ENCODE results near the gene KLF11.
"Not testable (repeated sequence)": the region's sequence is repeated elsewhere in the genome, so short reads cannot be mapped to it uniquely, and the experiment has no call there.

The KLF11 gene

GRCh38 chr2:10009811-10010781 is 33.3 kb upstream of the KLF11 start:
- no peak for DNase-seq

DNA sequence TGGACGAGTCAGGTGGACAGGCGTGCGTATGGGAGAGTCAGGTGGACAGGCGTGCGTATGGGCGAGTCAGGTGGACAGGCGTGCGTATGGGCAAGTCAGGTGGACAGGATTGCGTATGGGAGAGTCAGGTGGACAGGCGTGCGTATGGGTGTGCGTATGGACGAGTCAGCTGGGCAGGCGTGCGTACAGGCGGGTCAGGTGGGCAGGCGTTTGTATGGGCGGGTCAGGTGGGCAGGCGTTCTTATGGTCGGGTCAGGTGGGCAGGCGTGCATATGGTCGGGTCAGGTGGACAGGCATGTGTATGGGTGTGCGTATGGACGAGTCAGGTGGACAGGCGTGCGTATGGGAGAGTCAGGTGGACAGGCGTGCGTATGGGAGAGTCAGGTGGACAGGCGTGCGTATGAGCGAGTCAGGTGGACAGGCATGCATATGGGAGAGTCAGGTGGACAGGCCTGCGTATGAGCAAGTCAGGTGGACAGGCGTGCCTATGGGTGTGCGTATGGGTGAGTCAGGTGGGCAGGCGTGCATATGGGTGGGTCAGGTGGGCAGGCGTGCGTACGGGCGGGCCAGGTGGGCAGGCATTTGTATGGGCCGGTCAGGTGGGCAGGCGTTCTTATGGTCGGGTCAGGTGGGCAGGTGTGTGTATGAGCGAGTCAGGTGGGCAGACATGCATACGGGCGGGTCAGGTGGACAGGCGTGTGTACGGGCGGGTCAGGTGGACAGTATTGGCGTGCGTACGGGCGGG is 32.3 kb upstream of the KLF11 start:
- DNase-seq = not testable (repeated sequence)

GRCh38 chr2:10011606-10012325 is 31.6 kb upstream of the KLF11 start:
- not testable (repeated sequence) for DNase-seq

- not testable (repeated sequence) for DNase-seq
These were observed 30.9 kb upstream of the KLF11 start for GRCh38 chr2:10012366-10012962.

- no peak for DNase-seq
These were observed 30.3 kb upstream of the KLF11 start for GRCh38 chr2:10012963-10013461.

- DNase-seq = not testable (repeated sequence)
These were observed 29.5 kb upstream of the KLF11 start for GRCh38 chr2:10013651-10014417.

DNA sequence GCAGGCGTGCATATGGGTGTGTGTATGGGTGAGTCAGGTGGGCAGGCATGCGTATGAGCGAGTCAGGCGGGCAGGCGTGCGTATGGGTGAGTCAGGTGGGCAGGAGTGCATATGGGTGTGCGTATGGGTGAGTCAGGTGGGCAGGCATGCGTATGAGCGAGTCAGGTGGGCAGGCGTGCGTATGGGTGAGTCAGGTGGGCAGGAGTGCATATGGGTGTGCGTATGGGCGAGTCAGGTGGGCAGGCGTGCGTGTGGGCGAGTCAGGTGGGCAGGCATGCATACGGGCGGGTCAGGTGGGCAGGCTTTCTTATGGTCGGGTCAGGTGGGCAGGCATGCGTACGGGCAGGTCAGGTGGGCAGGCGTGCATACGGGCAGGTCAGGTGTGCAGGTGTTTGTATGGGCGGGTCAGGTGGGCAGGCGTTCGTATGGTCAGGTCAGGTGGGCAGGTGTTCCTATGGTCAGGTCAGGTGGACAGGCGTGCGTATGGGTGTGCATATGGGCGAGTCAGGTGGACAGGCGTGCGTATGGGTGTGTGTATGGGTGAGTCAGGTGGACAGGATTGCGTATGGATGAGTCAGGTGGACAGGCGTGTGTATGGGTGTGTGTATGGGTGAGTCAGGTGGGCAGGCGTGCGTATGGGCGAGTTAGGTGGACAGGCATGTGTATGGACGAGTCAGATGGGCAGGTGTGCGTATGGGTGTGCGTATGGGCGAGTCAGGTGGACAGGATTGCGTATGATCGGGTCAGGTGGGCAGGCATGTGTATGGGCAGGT is 28.7 kb upstream of the KLF11 start:
- no peak for DNase-seq

GRCh38 chr2:10015376-10015989 is 27.9 kb upstream of the KLF11 start:
- DNase-seq = not testable (repeated sequence)

DNA sequence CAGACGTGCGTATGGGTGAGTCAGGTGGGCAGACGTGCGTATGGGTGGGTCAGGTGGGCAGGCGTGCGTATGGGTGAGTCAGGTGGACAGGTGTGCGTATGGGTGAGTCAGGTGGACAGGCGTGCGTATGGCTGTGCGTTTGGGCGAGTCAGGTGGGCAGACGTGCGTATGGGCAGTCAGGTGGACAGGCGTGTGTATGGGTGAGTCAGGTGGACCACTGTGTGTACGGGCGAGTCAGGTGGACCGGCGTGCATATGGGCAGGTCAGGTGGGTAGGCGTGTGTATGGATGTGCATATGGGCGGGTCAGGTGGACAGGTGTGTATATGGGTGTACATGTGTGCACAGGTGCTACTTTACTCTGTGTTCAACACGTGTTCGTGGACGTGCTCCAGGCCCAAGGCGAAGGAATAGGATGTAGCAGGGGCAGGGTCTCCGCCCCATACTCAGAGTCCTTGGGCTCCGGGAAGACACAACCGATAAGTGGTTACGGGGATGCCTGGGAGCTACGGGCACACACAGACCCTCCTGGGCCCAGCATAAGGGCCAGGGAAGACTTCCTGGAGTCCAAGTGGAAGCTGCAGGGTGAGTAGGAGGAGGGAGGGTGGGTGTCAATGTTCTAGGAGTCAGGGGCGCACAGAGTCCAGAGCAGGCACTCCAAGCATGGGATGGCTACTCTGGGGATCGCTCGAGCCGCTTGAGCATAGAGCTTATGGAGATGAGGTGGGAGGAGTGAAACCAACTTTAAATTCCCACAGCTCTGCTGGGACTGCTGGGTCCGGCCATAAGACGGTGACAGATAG is 27.1 kb upstream of the KLF11 start:
- DNase-seq = no peak

DNA sequence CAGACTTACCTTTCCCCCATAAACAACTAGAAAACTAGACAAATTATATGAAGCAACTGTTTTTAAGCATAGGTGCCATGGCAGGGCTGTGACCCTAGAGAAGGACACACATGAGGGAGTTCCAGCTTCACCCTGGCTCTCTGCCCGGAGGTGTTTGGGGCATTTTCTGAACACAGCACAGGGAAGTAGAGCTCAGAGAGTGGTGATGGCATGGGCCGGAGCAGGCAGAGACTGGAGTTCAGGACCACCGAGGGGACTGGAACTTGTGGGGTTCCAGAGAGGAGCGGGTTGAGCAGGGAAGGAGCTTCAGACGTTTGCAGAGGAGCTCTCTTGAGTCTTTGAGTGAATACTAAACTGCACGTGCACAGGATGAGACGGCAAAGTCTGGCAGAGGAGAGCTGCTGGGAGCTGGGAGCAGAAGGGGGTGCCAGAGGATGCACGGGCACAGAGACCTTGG is 26.5 kb upstream of the KLF11 start:
- DNase-seq = no peak

DNA sequence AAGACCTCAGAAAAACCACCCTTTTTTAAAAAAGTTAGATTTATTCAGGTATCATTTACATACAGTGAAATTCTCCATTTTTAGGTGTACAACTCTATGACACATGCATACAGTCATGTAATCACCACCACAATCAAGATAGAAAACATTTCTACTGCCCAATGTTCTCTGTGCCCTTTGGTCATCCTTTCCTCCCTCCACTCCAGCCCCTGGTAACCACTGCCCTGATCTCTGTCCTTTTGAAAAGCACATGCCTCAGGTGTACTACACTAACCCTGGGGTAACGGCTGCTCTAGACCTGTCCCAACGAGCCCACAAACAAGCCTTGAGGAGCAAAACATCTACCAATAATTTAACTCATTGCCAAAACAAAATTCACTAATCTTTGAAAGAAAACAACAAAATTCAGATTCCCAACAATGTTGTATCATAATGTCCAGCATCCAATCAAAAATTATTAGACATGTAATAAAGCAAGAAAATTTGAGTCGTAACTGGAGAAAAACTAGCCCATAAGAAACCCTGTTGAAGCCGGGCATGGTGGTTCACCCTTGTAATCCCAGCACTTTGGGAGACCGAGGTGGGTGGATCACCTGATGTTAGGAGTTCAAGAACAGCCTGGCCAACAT is 25.9 kb upstream of the KLF11 start:
- DNase-seq = no peak

- DNase-seq = no peak
These were observed 24.2 kb upstream of the KLF11 start for GRCh38 chr2:10019174-10019573.

- no peak for DNase-seq
These were observed 23.5 kb upstream of the KLF11 start for GRCh38 chr2:10019602-10020400.

- DNase-seq = no peak
These were observed 21.3 kb upstream of the KLF11 start for GRCh38 chr2:10022041-10022421.

DNA sequence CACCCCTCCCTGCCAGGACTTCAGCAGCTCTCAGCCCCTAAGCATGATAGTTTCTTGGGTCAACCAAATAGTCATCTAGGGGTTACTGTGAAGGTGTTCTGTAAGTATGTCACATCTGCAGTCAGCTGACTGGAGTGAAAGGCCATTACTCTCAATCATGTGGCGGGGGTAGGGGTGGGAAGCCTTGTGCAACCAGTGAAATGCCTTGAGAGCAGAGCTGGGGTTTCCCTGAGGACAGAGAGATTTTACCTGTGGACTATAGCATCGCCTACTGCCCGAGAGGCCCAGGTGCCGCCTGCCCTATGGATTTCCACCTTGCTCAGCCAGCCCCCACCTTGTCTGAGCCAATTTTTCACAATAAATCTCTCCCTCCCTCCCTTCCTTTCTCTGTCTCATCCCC is 20.9 kb upstream of the KLF11 start:
- DNase-seq = no peak

- DNase-seq = no peak
These were observed 20.2 kb upstream of the KLF11 start for GRCh38 chr2:10022966-10023662.

GRCh38 chr2:10026940-10027569 is 16.3 kb upstream of the KLF11 start:
- no peak for DNase-seq
